Measurements from ENCODE around the gene SRBD1. TPM values are rescaled to one million over a fixed set of nuclear protein-coding genes. Genes with fewer than 3 reads are reported as not detected.

SRBD1 gene
- total RNA-seq, 1 experiment from 2014 or later = 14.4 TPM

DNA sequence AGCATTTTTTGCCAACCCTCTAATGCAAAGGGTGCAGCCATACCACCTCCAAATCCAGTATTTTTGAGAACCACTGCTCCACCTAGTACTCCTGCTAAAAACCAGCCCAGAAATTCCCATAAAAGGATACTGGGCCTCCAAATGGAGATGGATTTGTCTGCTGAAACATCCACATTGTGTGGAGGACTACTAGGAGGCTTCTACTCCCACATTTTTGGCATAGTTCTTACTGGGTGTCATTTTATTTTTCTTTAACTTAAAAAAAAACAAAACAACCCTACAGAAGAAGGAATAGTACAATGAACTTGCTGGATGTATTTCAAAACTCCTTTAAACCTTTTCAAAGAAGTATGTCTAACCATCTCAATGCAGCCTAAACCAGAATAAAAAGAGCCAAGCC is 219.2 kb downstream of the SRBD1 start:
- Mint-ChIP-seq H3K4me1 (ENCODE audit: low read depth, unreplicated experiment) (no peaks in the 10 kb centered on the region), H3K36me3 (ENCODE audit: insufficient read depth, unreplicated experiment) (no peaks in the 10 kb centered on the region), H3K4me3 (ENCODE audit: low read depth, unreplicated experiment) (no peak overlapping the region), H3K27me3 (ENCODE audit: unreplicated experiment) (no peaks in the 10 kb centered on the region), H3K27ac (ENCODE audit: unreplicated experiment) (no peak overlapping the region), H3K9me3 (ENCODE audit: low read depth, unreplicated experiment) (no peaks in the 10 kb centered on the region)
- TF ChIP-seq, protein P1, sequence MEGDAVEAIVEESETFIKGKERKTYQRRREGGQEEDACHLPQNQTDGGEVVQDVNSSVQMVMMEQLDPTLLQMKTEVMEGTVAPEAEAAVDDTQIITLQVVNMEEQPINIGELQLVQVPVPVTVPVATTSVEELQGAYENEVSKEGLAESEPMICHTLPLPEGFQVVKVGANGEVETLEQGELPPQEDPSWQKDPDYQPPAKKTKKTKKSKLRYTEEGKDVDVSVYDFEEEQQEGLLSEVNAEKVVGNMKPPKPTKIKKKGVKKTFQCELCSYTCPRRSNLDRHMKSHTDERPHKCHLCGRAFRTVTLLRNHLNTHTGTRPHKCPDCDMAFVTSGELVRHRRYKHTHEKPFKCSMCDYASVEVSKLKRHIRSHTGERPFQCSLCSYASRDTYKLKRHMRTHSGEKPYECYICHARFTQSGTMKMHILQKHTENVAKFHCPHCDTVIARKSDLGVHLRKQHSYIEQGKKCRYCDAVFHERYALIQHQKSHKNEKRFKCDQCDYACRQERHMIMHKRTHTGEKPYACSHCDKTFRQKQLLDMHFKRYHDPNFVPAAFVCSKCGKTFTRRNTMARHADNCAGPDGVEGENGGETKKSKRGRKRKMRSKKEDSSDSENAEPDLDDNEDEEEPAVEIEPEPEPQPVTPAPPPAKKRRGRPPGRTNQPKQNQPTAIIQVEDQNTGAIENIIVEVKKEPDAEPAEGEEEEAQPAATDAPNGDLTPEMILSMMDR (IDR thresholded peaks at IDR 0.05; ENCODE audit: unreplicated experiment) = no peak
- intact Hi-C loops (cut with micrococcal nuclease; ENCODE audit: unreplicated experiment) = no loop called here
- CTCF ChIA-PET = interaction anchor here (0.6 kb wide), 1 partner anchor 211 kb away, joined by 7 read pairs; no protein-coding TSS in a partner anchor
- BruUV-seq (replicated peaks) = no TSS peak
- DNase-seq = no peak

DNA sequence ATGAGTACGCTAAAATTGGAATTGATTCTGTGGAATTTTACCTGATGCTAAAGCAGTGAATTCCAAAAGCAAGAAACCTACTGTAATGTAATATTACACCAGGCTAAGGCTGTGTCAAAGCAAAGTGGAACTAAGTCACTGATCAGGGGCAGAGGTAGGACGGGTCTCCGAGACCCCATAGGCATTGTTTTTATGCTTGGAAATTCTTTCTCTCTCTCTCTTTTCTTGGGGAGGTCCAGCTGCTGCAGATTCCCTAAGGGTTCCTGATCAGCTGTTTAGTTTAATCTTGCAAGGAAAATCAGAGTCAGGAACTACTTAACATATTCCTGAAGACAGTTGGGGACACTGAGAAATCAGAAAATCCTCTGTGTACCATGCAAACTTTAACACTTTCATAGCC is 220.2 kb downstream of the SRBD1 start:
- H3K4me1 Mint-ChIP-seq (ENCODE audit: low read depth, unreplicated experiment) = no peaks in the 10 kb centered on the region
- no peaks in the 10 kb centered on the region for H3K27me3 Mint-ChIP-seq (ENCODE audit: unreplicated experiment)
- intact Hi-C loops (cut with micrococcal nuclease; ENCODE audit: unreplicated experiment) = no loop called here
- H3K36me3 Mint-ChIP-seq (ENCODE audit: insufficient read depth, unreplicated experiment) = no peaks in the 10 kb centered on the region
- no peaks in the 10 kb centered on the region for H3K9me3 Mint-ChIP-seq (ENCODE audit: low read depth, unreplicated experiment)
- no peak overlapping the region for H3K4me3 Mint-ChIP-seq (ENCODE audit: low read depth, unreplicated experiment)
- DNase-seq = no peak
- BruUV-seq (replicated peaks) = no TSS peak
- no peak overlapping the region for H3K27ac Mint-ChIP-seq (ENCODE audit: unreplicated experiment)
- TF ChIP-seq, protein P1 (IDR thresholded peaks at IDR 0.05; ENCODE audit: unreplicated experiment) = no peak
- CTCF ChIA-PET = interaction anchor here (0.5 to 0.8 kb wide), 2 partner anchors 85 to 341 kb away, joined by 3 to 9 read pairs; no protein-coding TSS in a partner anchor

DNA sequence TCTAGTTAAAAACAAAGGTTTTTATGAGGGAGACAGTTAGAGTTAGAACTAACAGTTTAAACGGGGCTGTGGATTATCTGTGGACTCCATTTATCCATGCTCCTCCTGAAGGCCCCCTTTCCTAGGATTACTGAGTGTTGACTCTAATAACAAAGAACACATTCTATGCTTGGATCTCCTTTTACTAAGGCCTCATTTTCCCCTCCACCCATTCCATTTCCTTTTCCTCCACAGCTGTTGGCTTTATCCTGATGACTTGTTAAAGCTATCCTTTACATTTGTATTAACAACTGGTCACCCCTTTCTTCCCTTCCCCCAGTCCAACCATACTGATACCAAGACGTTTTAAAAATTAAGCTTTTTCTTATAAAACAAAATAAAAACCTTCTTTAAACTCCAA is 220.6 kb downstream of the SRBD1 start:
- Mint-ChIP-seq H3K36me3 (ENCODE audit: insufficient read depth, unreplicated experiment) (no peaks in the 10 kb centered on the region), H3K4me3 (ENCODE audit: low read depth, unreplicated experiment) (no peak overlapping the region), H3K9me3 (ENCODE audit: low read depth, unreplicated experiment) (no peaks in the 10 kb centered on the region), H3K4me1 (ENCODE audit: low read depth, unreplicated experiment) (no peaks in the 10 kb centered on the region), H3K27ac (ENCODE audit: unreplicated experiment) (no peak overlapping the region), H3K27me3 (ENCODE audit: unreplicated experiment) (no peaks in the 10 kb centered on the region)
- DNase-seq = no peak
- BruUV-seq (replicated peaks) = no TSS peak
- TF ChIP-seq, protein P1 (IDR thresholded peaks at IDR 0.05; ENCODE audit: unreplicated experiment) = no peak
- CTCF ChIA-PET = interaction anchor here (0.5 to 0.8 kb wide), 2 partner anchors 84 to 341 kb away, joined by 3 to 9 read pairs; no protein-coding TSS in a partner anchor
- intact Hi-C loops (cut with micrococcal nuclease; ENCODE audit: unreplicated experiment) = no loop called here

DNA sequence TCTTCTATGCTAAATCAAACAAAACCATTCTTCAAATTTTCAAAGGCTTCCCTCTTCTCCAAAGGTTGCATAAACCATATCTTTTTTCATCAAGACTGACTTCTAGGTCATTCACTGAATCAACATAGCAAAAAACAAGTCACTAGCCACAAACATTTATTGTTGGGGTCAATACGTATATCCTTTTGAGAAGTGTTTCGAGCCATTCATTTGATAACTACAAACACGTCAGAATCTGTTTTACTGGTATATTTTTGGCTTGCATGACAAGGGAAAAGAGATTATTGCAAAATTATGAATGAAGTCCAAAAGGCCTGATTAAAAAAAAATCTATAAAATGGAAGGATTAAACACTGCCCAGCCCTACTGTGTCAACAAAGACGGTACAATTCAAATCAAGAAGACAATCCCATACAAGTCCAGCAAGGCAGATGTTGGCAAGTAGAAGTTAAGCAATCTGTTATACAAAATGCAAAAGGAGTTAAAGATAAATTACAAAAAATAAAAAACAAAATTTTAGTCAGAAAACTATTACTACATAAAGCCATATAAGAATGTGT is 222.4 kb downstream of the SRBD1 start:
- H3K27ac Mint-ChIP-seq (ENCODE audit: unreplicated experiment) = no peak overlapping the region
- H3K9me3 Mint-ChIP-seq (ENCODE audit: low read depth, unreplicated experiment) = no peaks in the 10 kb centered on the region
- H3K4me3 Mint-ChIP-seq (ENCODE audit: low read depth, unreplicated experiment) = no peak overlapping the region
- CTCF ChIA-PET = no interaction called here
- H3K4me1 Mint-ChIP-seq (ENCODE audit: low read depth, unreplicated experiment) = no peaks in the 10 kb centered on the region
- no peak for DNase-seq
- H3K27me3 Mint-ChIP-seq (ENCODE audit: unreplicated experiment) = no peaks in the 10 kb centered on the region
- H3K36me3 Mint-ChIP-seq (ENCODE audit: insufficient read depth, unreplicated experiment) = no peaks in the 10 kb centered on the region
- TF ChIP-seq, protein P1 (IDR thresholded peaks at IDR 0.05; ENCODE audit: unreplicated experiment) = no peak
- intact Hi-C loops (cut with micrococcal nuclease; ENCODE audit: unreplicated experiment) = no loop called here
- no TSS peak for BruUV-seq (replicated peaks)
